Choroid plexus epithelial cell (primary cell): Measurements from ENCODE around the gene PREX1.

Experiments
- DNase-seq: peaks from one replicate; pipeline ENCODE4 v3.0.0-alpha.2; 2010; ENCODE audit warnings: low read depth
- H3K4me3 ChIP-seq: 2 replicates; pipeline ENCODE4 v1.5.1; 2011; ENCODE audit warnings: low read depth, mild to moderate bottlenecking, control low read depth, low read length, moderate library complexity
- CTCF ChIP-seq: conservative IDR thresholded peaks from 2 replicates; pipeline ENCODE4 v1.5.1; 2011; ENCODE audit warnings: low read depth, mild to moderate bottlenecking, control low read depth, inconsistent platforms, low read length, moderate library complexity

The PREX1 gene

GRCh38 chr20:48744515-48744914 is 83.3 kb downstream of the PREX1 start:
- no peak for DNase-seq
- TF ChIP-seq CTCF: no peak
- H3K4me3 ChIP-seq: no peak overlapping the region

- DNase-seq: no peak
- TF ChIP-seq CTCF: no peak
These were observed 84.0 kb downstream of the PREX1 start for GRCh38 chr20:48743807-48744206.

GRCh38 chr20:48742912-48743680 is 84.7 kb downstream of the PREX1 start:
- no peak for DNase-seq
- no peak overlapping the region for H3K4me3 ChIP-seq
- no peak for TF ChIP-seq CTCF

More at GRCh38 chr20:48743807-48744206, 84.0 kb downstream of the PREX1 start:
- no peak overlapping the region for H3K4me3 ChIP-seq

GRCh38 chr20:48742233-48742632 is 85.6 kb downstream of the PREX1 start:
- TF ChIP-seq CTCF: no peak
- no peak overlapping the region for H3K4me3 ChIP-seq
- no peak for DNase-seq

- DNase-seq: no peak
- H3K4me3 ChIP-seq: no peak overlapping the region
- no peak for TF ChIP-seq CTCF
These were observed 86.1 kb downstream of the PREX1 start for GRCh38 chr20:48741669-48742068.

- no peak overlapping the region for H3K4me3 ChIP-seq
- TF ChIP-seq CTCF: no peak
- DNase-seq: no peak
These were observed 87.1 kb downstream of the PREX1 start for GRCh38 chr20:48740712-48741111.

GRCh38 chr20:48740292-48740649 is 87.5 kb downstream of the PREX1 start:
- no peak for TF ChIP-seq CTCF
- no peak overlapping the region for H3K4me3 ChIP-seq
- no peak for DNase-seq
